GM12891 (cell line): Measurements from ENCODE around the gene EFNB3.

ENCODE experiments used
- POLR2A ChIP-seq: IDR thresholded peaks from 2 replicates; pipeline ENCODE4 v1.6.1; 2011; ENCODE audit warnings: low read depth, low read length, control low read depth
- POLR2AphosphoS5 ChIP-seq: IDR thresholded peaks from 2 replicates; pipeline ENCODE4 v1.6.1; 2011; ENCODE audit warnings: low read depth, low read length, control low read depth
- TAF1 ChIP-seq: IDR thresholded peaks from 2 replicates; pipeline ENCODE4 v1.6.1; 2011; ENCODE audit warnings: low read depth, low read length, control low read depth

DNA sequence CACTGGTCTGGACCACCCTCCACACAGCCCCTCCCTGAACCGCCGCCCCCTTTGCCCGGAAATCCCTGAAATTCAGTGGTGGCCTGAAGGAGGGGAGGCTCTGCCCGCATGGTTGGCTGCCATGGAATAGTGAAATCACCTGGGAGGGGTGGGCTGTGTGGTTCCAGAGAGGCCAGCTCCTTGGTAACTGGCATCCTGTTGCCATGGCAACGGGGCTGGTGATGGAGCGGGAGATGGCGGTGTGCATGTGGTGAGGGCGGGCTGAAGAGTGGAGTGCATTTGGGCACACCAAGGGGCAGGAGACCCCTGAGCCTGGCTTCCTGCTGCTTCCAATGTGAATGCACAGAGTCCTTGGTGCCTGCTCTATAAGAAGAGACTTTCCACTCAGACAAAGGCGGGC is 2.4 kb downstream of the EFNB3 start:
- no peak for TF ChIP-seq POLR2AphosphoS5
- TF ChIP-seq TAF1: no peak
- no peak for TF ChIP-seq POLR2A
